ENCODE measurements around the gene TENM3. TPM values are rescaled to one million over a fixed set of nuclear protein-coding genes. Genes with fewer than 3 reads are reported as not detected.

Gene TENM3
- polyA plus RNA-seq, 1 of the 3 experiments (the other 2 are of a cell fraction): 10.4 TPM

DNA sequence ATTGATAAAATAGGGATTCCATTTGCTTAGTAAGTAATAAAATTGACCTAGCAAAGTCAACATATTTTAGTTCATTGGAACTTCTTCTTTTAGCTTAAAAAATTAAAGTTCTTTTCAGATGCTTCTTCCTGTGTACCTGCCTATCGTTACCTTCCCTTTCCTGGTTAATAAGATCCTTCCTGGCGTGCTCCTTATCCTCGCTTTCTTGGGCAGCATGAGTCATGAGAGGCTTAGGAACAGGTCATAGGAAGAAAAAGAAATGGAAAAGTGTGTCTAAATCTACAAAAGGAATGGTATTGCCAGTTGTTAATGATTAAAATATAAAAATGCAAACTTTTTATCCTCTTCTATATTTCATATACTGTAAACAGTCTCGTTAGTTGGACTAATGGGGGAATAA is 503.7 kb downstream of the TENM3 start:
- Histone ChIP-seq H3K4me3 (ENCODE audit: low read depth in 2 of 2, low read length in 1 of 2) (no peak overlapping the region), H3K9ac (no peak overlapping the region), H3K9me3 (0 out of 2 replicates have a peak, but pooled peaks cover 4% of the 10 kb centered on the region), H2AFZ (ENCODE audit: low read depth) (no peak overlapping the region), H3K4me1 (ENCODE audit: control insufficient read depth in 1 of 2, insufficient read depth in 2 of 2, low read depth in 1 of 2, low read length in 1 of 2) (peaks cover 0 to 21% of the 10 kb centered on the region in 2 experiments; a peak in 3 of 4 replicates), H3K27me3 (ENCODE audit: insufficient read depth) (no peaks in the 10 kb centered on the region), H3K27ac (ENCODE audit: low read depth in 2 of 2, low read length in 1 of 2) (no peak overlapping the region), H3K4me2 (no peak overlapping the region), H4K20me1 (ENCODE audit: insufficient read depth) (no peaks in the 10 kb centered on the region), H3K36me3 (replicated peaks in 1 of 2; ENCODE audit: control insufficient read depth in 1 of 2, insufficient read depth in 2 of 2, low read length in 1 of 2) (peaks cover 8 to 17% of the 10 kb centered on the region in 2 experiments), H3F3A (replicated peaks; ENCODE audit: insufficient read depth) (peaks cover 13% of the 10 kb centered on the region), H3K9me2 (no peaks in the 10 kb centered on the region), H3K79me2 (ENCODE audit: insufficient read depth) (no peaks in the 10 kb centered on the region)
- 85% methylated on average over 4 of the region's 4 CpGs for WGBS (ENCODE audit: low lambda C conversion rate)
- DNase-seq: no peak
- TF ChIP-seq, protein P1, sequence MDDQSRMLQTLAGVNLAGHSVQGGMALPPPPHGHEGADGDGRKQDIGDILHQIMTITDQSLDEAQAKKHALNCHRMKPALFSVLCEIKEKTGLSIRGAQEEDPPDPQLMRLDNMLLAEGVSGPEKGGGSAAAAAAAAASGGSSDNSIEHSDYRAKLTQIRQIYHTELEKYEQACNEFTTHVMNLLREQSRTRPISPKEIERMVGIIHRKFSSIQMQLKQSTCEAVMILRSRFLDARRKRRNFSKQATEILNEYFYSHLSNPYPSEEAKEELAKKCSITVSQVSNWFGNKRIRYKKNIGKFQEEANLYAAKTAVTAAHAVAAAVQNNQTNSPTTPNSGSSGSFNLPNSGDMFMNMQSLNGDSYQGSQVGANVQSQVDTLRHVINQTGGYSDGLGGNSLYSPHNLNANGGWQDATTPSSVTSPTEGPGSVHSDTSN (IDR thresholded peaks at IDR 0.05): no peak
- TF ChIP-seq USF1 (IDR thresholded peaks at IDR 0.05; ENCODE audit: borderline replicate concordance, low read depth): no peak
- TF ChIP-seq TEAD4 (IDR thresholded peaks at IDR 0.05; ENCODE audit: borderline replicate concordance, insufficient read depth): no peak
- no peak for TF ChIP-seq ELF1 (IDR thresholded peaks at IDR 0.05)
- TF ChIP-seq, protein P2, sequence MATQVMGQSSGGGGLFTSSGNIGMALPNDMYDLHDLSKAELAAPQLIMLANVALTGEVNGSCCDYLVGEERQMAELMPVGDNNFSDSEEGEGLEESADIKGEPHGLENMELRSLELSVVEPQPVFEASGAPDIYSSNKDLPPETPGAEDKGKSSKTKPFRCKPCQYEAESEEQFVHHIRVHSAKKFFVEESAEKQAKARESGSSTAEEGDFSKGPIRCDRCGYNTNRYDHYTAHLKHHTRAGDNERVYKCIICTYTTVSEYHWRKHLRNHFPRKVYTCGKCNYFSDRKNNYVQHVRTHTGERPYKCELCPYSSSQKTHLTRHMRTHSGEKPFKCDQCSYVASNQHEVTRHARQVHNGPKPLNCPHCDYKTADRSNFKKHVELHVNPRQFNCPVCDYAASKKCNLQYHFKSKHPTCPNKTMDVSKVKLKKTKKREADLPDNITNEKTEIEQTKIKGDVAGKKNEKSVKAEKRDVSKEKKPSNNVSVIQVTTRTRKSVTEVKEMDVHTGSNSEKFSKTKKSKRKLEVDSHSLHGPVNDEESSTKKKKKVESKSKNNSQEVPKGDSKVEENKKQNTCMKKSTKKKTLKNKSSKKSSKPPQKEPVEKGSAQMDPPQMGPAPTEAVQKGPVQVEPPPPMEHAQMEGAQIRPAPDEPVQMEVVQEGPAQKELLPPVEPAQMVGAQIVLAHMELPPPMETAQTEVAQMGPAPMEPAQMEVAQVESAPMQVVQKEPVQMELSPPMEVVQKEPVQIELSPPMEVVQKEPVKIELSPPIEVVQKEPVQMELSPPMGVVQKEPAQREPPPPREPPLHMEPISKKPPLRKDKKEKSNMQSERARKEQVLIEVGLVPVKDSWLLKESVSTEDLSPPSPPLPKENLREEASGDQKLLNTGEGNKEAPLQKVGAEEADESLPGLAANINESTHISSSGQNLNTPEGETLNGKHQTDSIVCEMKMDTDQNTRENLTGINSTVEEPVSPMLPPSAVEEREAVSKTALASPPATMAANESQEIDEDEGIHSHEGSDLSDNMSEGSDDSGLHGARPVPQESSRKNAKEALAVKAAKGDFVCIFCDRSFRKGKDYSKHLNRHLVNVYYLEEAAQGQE (IDR thresholded peaks at IDR 0.05; ENCODE audit: low read depth, low read length): no peak
- no peak for TF ChIP-seq SMC3 (IDR thresholded peaks at IDR 0.05; ENCODE audit: low read depth, low read length)
- no peak for TF ChIP-seq FOXM1 (IDR thresholded peaks at IDR 0.05; ENCODE audit: low read depth)
- TF ChIP-seq MXI1 (IDR thresholded peaks at IDR 0.05; ENCODE audit: low read depth, low read length): no peak
- TF ChIP-seq TAF1 (IDR thresholded peaks at IDR 0.05; ENCODE audit: borderline replicate concordance, low read depth, low read length): no peak
- TF ChIP-seq SIN3A (IDR thresholded peaks at IDR 0.05; ENCODE audit: borderline replicate concordance, low read depth, low read length): no peak
- no peak for TF ChIP-seq POLR2AphosphoS5 (IDR thresholded peaks at IDR 0.05; ENCODE audit: low read depth, low read length)
- TF ChIP-seq EZH2phosphoT487 (IDR thresholded peaks at IDR 0.05; ENCODE audit: borderline replicate concordance, low read depth): no peak
- TF ChIP-seq TCF12 (IDR thresholded peaks at IDR 0.05): no peak
- no peak for TF ChIP-seq RFX5 (IDR thresholded peaks at IDR 0.05; ENCODE audit: low read length)
- no peak for TF ChIP-seq EP300 (IDR thresholded peaks at IDR 0.05; ENCODE audit: borderline replicate concordance in 1 of 2, low read depth in 1 of 2, low read length in 1 of 2)
- no peak for TF ChIP-seq CTCF (IDR thresholded peaks at IDR 0.05)
- no peak for TF ChIP-seq RCOR1 (IDR thresholded peaks at IDR 0.05; ENCODE audit: low read length)
- POLR2A ChIA-PET: no interaction called here
- CTCF ChIA-PET: no interaction called here
